Gastrocnemius medialis (tissue), 4 donors: ENCODE results near the gene ZFY. TPM values are rescaled to one million over a fixed set of nuclear protein-coding genes. Genes with fewer than 3 reads are reported as not detected.

Experiments
- ATAC-seq, 2 donors: fragments of 150-250 bp; one replicate each; pipeline ENCODE4 v1.9.1; 2016
- DNase-seq, 2 donors: peaks; one replicate each; pipeline ENCODE4 v3.0.0-alpha.2; 2019
- H3K27ac ChIP-seq, 4 donors: fragments of 200-600 bp; sonication (generic); 1 replicate in 1 of 4; 2 replicates in 3 of 4; pipeline ENCODE4 v1.5.1; 2016 to 2018; ENCODE audit warnings: mild to moderate bottlenecking in 2 of 4, moderate library complexity in 1 of 4
- H3K27me3 ChIP-seq, 3 donors: fragments of 200-600 bp; sonication (generic) in 2 of 3; 1 replicate in 1 of 3; 2 replicates in 2 of 3; pipeline versions ENCODE4 v1.5.1 to v1.6.0; 2016 to 2019; ENCODE audit warnings: mild to moderate bottlenecking in 1 of 3, moderate library complexity in 1 of 3
- H3K36me3 ChIP-seq, 2 donors: fragments of 200-600 bp; sonication (generic) in 1 of 2; one replicate each; pipeline ENCODE4 v1.5.1; 2017 to 2018
- H3K4me1 ChIP-seq, 2 donors: fragments of 200-600 bp; sonication (generic) in 1 of 2; one replicate each; pipeline ENCODE4 v1.5.1; 2016 to 2017; ENCODE audit warnings: mild to moderate bottlenecking in 2 of 2
- H3K4me3 ChIP-seq, 4 donors: fragments of 200-600 bp; sonication (generic) in 3 of 4; 1 replicate in 1 of 4; 2 replicates in 3 of 4; pipeline ENCODE4 v1.5.1; 2016 to 2019; ENCODE audit warnings: mild to moderate bottlenecking in 2 of 4
- H3K9me3 ChIP-seq, 3 donors: fragments of 200-600 bp; sonication (generic) in 2 of 3; 1 replicate in 1 of 3; 2 replicates in 2 of 3; pipeline ENCODE4 v1.5.1; 2016 to 2019
- CTCF ChIP-seq, 5 experiments: fragments of 450-650 bp in 3 of 5; fragments of 200-600 bp in 2 of 5; sonication (generic) in 2 of 5; IDR thresholded peaks in 4 of 5; conservative IDR thresholded peaks in 1 of 5; 1 replicate in 4 of 5; 2 replicates in 1 of 5; pipeline ENCODE4 v1.5.1; 2016 to 2019; ENCODE audit warnings: antibody characterized with exemption in 5 of 5, mild to moderate bottlenecking in 3 of 5, moderate library complexity in 3 of 5
- POLR2A ChIP-seq, 2 donors: fragments of 450-650 bp; IDR thresholded peaks; one replicate each; pipeline ENCODE4 v1.6.1; 2017; ENCODE audit warnings: antibody characterized with exemption in 2 of 2, mild to moderate bottlenecking in 2 of 2, moderate library complexity in 2 of 2
- in situ Hi-C, 4 donors: fragments of 200-750 bp; cut with MboI; loops; one replicate each; pipeline versions ENCODE4 v1.15.0 to v1.8.0; 2017; ENCODE audit warnings: low sequenced_read_pairs in 4 of 4
- intact Hi-C: fragments of 100-400 bp; cut with DNase I; formaldehyde crosslinking; loops from one replicate; pipeline ENCODE4 v1.15.1; 2023; ENCODE audit warnings: low total_unique reads
- total RNA-seq, 4 donors: library from RNA; depleted of rRNA; stranded (reverse); fragments of >200 nt; gene quantifications; one replicate each; pipeline versions ENCODE4 v1.1.0 to v1.2.3, GENCODE V29; 2016

Gene ZFY
- total RNA-seq, 4 donors from 2014 or later = 12.7 to 13.7 TPM; not detected in 2

GRCh38 chrY:2896050-2896449 is 39.1 kb upstream of the ZFY start:
- H3K9me3 ChIP-seq = no peaks in the 10 kb centered on the region
- no peak for DNase-seq
- no peak overlapping the region for H3K27ac ChIP-seq
- no peaks in the 10 kb centered on the region for H3K27me3 ChIP-seq
- no peak overlapping the region for H3K4me3 ChIP-seq
- H3K4me1 ChIP-seq = no peaks in the 10 kb centered on the region
- ATAC-seq = no peak
- H3K36me3 ChIP-seq = no peaks in the 10 kb centered on the region
- TF ChIP-seq CTCF (IDR thresholded peaks at IDR 0.05 in 4 of 5, conservative IDR thresholded peaks at IDR 0.05 in 1 of 5) (no peak), POLR2A (IDR thresholded peaks at IDR 0.05) (no peak)
- intact Hi-C loops = no loop called here
- in situ Hi-C loops = no loop called here

- intact Hi-C loops = no loop called here
- H3K27ac ChIP-seq = no peak overlapping the region
- no peaks in the 10 kb centered on the region for H3K27me3 ChIP-seq
- H3K4me3 ChIP-seq = no peak overlapping the region
- no peaks in the 10 kb centered on the region for H3K4me1 ChIP-seq
- H3K36me3 ChIP-seq = no peaks in the 10 kb centered on the region
- no peaks in the 10 kb centered on the region for H3K9me3 ChIP-seq
- DNase-seq (no peak), ATAC-seq (no peak)
- in situ Hi-C loops = no loop called here
- TF ChIP-seq POLR2A (IDR thresholded peaks at IDR 0.05) = no peak
- TF ChIP-seq CTCF (IDR thresholded peaks at IDR 0.05 in 4 of 5, conservative IDR thresholded peaks at IDR 0.05 in 1 of 5) = no peak
Measured at GRCh38 chrY:2907356-2907755, 27.8 kb upstream of the ZFY start.

GRCh38 chrY:2913066-2913815 is 21.9 kb upstream of the ZFY start:
- TF ChIP-seq CTCF (IDR thresholded peaks at IDR 0.05 in 4 of 5, conservative IDR thresholded peaks at IDR 0.05 in 1 of 5) (no peak), POLR2A (IDR thresholded peaks at IDR 0.05) (no peak)
- H3K4me1 ChIP-seq = no peaks in the 10 kb centered on the region
- no peaks in the 10 kb centered on the region for H3K36me3 ChIP-seq
- intact Hi-C loops = no loop called here
- H3K4me3 ChIP-seq = no peak overlapping the region
- H3K9me3 ChIP-seq = no peaks in the 10 kb centered on the region
- no peak overlapping the region for H3K27ac ChIP-seq
- no peak for DNase-seq
- no peak for ATAC-seq
- H3K27me3 ChIP-seq = no peaks in the 10 kb centered on the region
- in situ Hi-C loops = no loop called here

- H3K9me3 ChIP-seq = no peaks in the 10 kb centered on the region
- ATAC-seq = no peak
- H3K4me1 ChIP-seq = peaks cover 0 to 13% of the 10 kb centered on the region in 2 donors
- H3K36me3 ChIP-seq = no peaks in the 10 kb centered on the region
- TF ChIP-seq POLR2A (IDR thresholded peaks at IDR 0.05) (no peak), CTCF (IDR thresholded peaks at IDR 0.05 in 4 of 5, conservative IDR thresholded peaks at IDR 0.05 in 1 of 5) (no peak)
- H3K4me3 ChIP-seq = peak overlapping the region in 2 of 4 donors; percentile 68
- H3K27ac ChIP-seq = peak overlapping the region in 2 of 4 donors; percentile 97 to 100
- intact Hi-C loops = no loop called here
- no peaks in the 10 kb centered on the region for H3K27me3 ChIP-seq
- DNase-seq = peak in 1 of 2 donors; percentile 40
- in situ Hi-C loops = no loop called here
Measured at GRCh38 chrY:2934078-2934477, 1.1 kb upstream of the ZFY start.
